ENCODE results near the gene INF2.

INF2 gene

GRCh38 chr14:104735830-104736642, 46.6 kb downstream of the INF2 start:
- in situ Hi-C loops (cut with HindIII; ENCODE audit: low sequenced_read_pairs) = no loop called here
- no peak for DNase-seq (ENCODE audit: low read depth)
- no peak for TF ChIP-seq CTCF (IDR thresholded peaks at IDR 0.05; ENCODE audit: low read depth, low read length, missing control alignments)
- no peak overlapping the region for H3K4me3 ChIP-seq (ENCODE audit: low read depth, low read length)

DNA sequence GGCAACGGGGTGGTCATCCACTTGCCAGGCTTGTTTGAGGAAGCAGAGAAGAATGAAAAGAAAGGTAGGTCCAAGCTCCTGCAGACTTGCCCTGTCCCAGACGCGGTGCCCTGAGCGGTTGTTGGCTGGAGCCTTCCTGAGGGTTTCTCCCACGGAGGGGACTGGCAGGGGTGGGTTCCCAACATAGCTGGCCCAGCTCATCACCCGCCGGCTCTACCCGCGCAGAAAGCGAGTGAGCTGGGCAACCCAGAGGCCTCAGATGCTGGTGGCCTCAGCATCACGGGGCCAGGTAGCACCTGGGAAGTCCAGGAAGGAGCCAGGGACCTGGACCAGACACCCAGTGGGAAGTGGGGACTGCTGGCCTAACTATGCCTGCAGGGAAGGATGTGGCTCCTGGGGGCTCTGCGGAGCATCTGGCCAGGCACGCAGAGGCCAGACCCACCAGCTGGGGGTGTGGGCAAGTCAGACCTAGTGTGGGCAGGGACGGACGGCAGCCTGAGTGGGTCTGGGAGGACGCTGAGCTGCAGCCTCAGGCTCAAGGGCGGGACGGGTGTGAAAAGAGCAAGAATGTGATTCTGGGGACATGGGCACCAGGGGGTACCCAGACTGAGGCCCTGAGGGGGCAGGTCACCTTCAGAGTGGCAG, 49.1 kb downstream of the INF2 start:
- no peak for DNase-seq (ENCODE audit: low read depth)
- H3K4me3 ChIP-seq (ENCODE audit: low read depth, low read length) = no peak overlapping the region
- no peak for TF ChIP-seq CTCF (IDR thresholded peaks at IDR 0.05; ENCODE audit: low read depth, low read length, missing control alignments)
- in situ Hi-C loops (cut with HindIII; ENCODE audit: low sequenced_read_pairs) = no loop called here

GRCh38 chr14:104739026-104739425, 49.6 kb downstream of the INF2 start:
- in situ Hi-C loops (cut with HindIII; ENCODE audit: low sequenced_read_pairs) = no loop called here
- DNase-seq (ENCODE audit: low read depth) = no peak
- H3K4me3 ChIP-seq (ENCODE audit: low read depth, low read length) = no peak overlapping the region
- no peak for TF ChIP-seq CTCF (IDR thresholded peaks at IDR 0.05; ENCODE audit: low read depth, low read length, missing control alignments)

GRCh38 chr14:104739546-104740516, 50.4 kb downstream of the INF2 start:
- TF ChIP-seq CTCF (IDR thresholded peaks at IDR 0.05; ENCODE audit: low read depth, low read length, missing control alignments) = no peak
- no peak overlapping the region for H3K4me3 ChIP-seq (ENCODE audit: low read depth, low read length)
- DNase-seq (ENCODE audit: low read depth) = no peak
- in situ Hi-C loops (cut with HindIII; ENCODE audit: low sequenced_read_pairs) = no loop called here

GRCh38 chr14:104741108-104741802, 51.8 kb downstream of the INF2 start:
- in situ Hi-C loops (cut with HindIII; ENCODE audit: low sequenced_read_pairs) = no loop called here
- no peak overlapping the region for H3K4me3 ChIP-seq (ENCODE audit: low read depth, low read length)
- no peak for DNase-seq (ENCODE audit: low read depth)
- TF ChIP-seq CTCF (IDR thresholded peaks at IDR 0.05; ENCODE audit: low read depth, low read length, missing control alignments) = no peak
